Thyroid gland (tissue), 4 donors: ENCODE data around the gene GSN. TPM values are rescaled to one million over a fixed set of nuclear protein-coding genes. Genes with fewer than 3 reads are reported as not detected.
A peak's percentile ranks its signal among the peaks of the same experiment; 100 is the strongest.

Source experiments
- DNase-seq, 2 donors: peaks; one replicate each; pipeline ENCODE4 v3.0.0-alpha.2; 2019
- H3K27ac ChIP-seq, 3 donors: fragments of 200-600 bp; sonication (generic); 1 replicate in 2 of 3; 2 replicates in 1 of 3; pipeline ENCODE4 v1.5.1; 2016 to 2019; ENCODE audit warnings: mild to moderate bottlenecking in 1 of 3, moderate library complexity in 1 of 3
- H3K27me3 ChIP-seq: fragments of 200-600 bp; sonication (generic); one replicate; pipeline ENCODE4 v1.5.1; 2019
- H3K36me3 ChIP-seq, 2 donors: fragments of 200-600 bp; sonication (generic); one replicate each; pipeline ENCODE4 v1.5.1; 2016 to 2019
- H3K4me1 ChIP-seq, 2 donors: fragments of 200-600 bp; sonication (generic); one replicate each; pipeline ENCODE4 v1.5.1; 2017 to 2019
- H3K4me3 ChIP-seq, 3 donors: fragments of 200-600 bp; sonication (generic); replicated peaks in 1 of 3; 1 replicate in 2 of 3; 2 replicates in 1 of 3; pipeline ENCODE4 v1.5.1; 2016; ENCODE audit warnings: mild to moderate bottlenecking in 1 of 3
- H3K9me3 ChIP-seq: fragments of 200-600 bp; sonication (generic); one replicate; pipeline ENCODE4 v1.5.1; 2017
- POLR2A ChIP-seq, 2 donors: fragments of 450-650 bp; IDR thresholded peaks; one replicate each; pipeline ENCODE4 v1.6.1; 2017; ENCODE audit warnings: antibody characterized with exemption in 2 of 2, mild to moderate bottlenecking in 2 of 2, moderate library complexity in 1 of 2
- WGBS, 2 donors: methylation state at CpG; one replicate each; pipeline ENCODE4 v1.1.5; 2017; 5-methylcytosine and 5-hydroxymethylcytosine counted together
- intact Hi-C: fragments of 100-400 bp; cut with DNase I; formaldehyde crosslinking; loops from one replicate; pipeline ENCODE4 v1.15.1; 2023
- total RNA-seq, 4 donors: library from RNA; depleted of rRNA; stranded (reverse); fragments of >200 nt; gene quantifications; one replicate each; pipeline ENCODE4 v1.2.3, GENCODE V29; 2016
- TF ChIP-seq, protein P1 (sequence below), 6 experiments: fragments of 200-600 bp in 3 of 6; fragments of 450-650 bp in 3 of 6; sonication (generic) in 3 of 6; IDR thresholded peaks; one replicate each; pipeline ENCODE4 v1.5.1; 2016 to 2019; ENCODE audit warnings: antibody characterized with exemption in 6 of 6, mild to moderate bottlenecking in 2 of 6, inconsistent platforms in 1 of 6, moderate library complexity in 1 of 6

Gene GSN
- total RNA-seq, 4 donors from 2014 or later, result 1,151 to 1,624 (median 1,443) TPM

DNA sequence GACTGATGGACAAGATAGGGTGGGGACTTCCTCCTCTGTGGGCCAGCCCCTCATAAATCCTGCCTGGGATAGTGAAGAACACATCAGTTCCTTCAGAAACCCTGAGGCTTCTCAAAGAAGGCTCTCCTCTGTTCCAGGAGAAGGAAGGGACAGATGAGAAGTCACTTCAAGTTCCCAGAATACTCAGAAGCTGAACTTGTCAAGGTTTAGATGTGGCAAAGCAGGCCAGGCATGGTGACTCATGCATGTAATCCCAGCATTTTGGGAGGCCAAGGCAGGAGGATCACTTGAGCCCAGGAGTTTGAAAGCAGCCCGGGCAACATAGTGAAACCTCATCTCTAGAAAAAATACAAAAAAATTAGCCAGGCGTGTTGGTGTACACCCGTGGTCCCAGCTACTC is 63.6 kb downstream of the GSN start:
- no peaks in the 10 kb centered on the region for H3K27me3 ChIP-seq
- TF ChIP-seq, protein P1, sequence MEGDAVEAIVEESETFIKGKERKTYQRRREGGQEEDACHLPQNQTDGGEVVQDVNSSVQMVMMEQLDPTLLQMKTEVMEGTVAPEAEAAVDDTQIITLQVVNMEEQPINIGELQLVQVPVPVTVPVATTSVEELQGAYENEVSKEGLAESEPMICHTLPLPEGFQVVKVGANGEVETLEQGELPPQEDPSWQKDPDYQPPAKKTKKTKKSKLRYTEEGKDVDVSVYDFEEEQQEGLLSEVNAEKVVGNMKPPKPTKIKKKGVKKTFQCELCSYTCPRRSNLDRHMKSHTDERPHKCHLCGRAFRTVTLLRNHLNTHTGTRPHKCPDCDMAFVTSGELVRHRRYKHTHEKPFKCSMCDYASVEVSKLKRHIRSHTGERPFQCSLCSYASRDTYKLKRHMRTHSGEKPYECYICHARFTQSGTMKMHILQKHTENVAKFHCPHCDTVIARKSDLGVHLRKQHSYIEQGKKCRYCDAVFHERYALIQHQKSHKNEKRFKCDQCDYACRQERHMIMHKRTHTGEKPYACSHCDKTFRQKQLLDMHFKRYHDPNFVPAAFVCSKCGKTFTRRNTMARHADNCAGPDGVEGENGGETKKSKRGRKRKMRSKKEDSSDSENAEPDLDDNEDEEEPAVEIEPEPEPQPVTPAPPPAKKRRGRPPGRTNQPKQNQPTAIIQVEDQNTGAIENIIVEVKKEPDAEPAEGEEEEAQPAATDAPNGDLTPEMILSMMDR (IDR thresholded peaks at IDR 0.05), result no peak
- no peak for TF ChIP-seq POLR2A (IDR thresholded peaks at IDR 0.05)
- no peak overlapping the region for H3K4me3 ChIP-seq
- H3K4me1 ChIP-seq, result peaks cover 0 to 9% of the 10 kb centered on the region in 2 donors
- H3K9me3 ChIP-seq, result no peaks in the 10 kb centered on the region
- no peak for DNase-seq
- H3K27ac ChIP-seq, result peak overlapping the region in 2 of 3 donors; percentile 6 to 57
- intact Hi-C loops, result no loop called here
- peaks cover 47 to 60% of the 10 kb centered on the region in 2 donors for H3K36me3 ChIP-seq
- WGBS, 2 donors, result 79 to 90% methylated on average over 3 of the region's 3 CpGs

DNA sequence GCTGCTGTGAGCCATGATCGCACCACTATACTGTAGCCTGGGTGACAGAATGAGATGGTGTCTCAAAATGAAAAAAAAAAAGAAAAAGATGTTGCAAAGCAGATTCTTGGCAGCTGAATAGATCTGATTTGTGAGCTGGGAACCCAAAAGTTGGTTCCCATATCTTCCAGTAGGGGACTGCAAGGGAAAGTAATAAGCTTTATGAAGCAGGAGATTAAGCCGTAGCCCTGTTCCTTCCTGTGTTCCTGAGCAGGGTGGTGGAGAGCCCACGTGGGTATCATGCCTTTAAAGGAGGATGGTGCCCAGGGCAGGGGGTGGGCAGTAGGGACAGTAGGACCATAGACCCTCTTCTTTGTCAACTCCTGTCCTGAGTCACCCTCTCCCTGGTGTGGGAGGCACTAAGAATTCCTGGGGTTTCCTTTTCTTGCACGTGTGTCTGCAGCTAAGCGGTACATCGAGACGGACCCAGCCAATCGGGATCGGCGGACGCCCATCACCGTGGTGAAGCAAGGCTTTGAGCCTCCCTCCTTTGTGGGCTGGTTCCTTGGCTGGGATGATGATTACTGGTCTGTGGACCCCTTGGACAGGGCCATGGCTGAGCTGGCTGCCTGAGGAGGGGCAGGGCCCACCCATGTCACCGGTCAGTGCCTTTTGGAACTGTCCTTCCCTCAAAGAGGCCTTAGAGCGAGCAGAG is 64.2 kb downstream of the GSN start:
- intact Hi-C loops, result no loop called here
- WGBS, 2 donors, result 74 to 77% methylated on average over 14 of the region's 14 CpGs
- H3K27me3 ChIP-seq, result no peaks in the 10 kb centered on the region
- TF ChIP-seq, protein P1 (IDR thresholded peaks at IDR 0.05), result peak in 1 of 6 experiments; percentile 10
- no peak for TF ChIP-seq POLR2A (IDR thresholded peaks at IDR 0.05)
- peaks cover 41 to 55% of the 10 kb centered on the region in 2 donors for H3K36me3 ChIP-seq
- no peak overlapping the region for H3K4me3 ChIP-seq
- DNase-seq, result no peak
- H3K27ac ChIP-seq, result peak overlapping the region in 2 of 3 donors; percentile 6 to 57
- H3K9me3 ChIP-seq, result no peaks in the 10 kb centered on the region
- H3K4me1 ChIP-seq, result peaks cover 0 to 3% of the 10 kb centered on the region in 2 donors

DNA sequence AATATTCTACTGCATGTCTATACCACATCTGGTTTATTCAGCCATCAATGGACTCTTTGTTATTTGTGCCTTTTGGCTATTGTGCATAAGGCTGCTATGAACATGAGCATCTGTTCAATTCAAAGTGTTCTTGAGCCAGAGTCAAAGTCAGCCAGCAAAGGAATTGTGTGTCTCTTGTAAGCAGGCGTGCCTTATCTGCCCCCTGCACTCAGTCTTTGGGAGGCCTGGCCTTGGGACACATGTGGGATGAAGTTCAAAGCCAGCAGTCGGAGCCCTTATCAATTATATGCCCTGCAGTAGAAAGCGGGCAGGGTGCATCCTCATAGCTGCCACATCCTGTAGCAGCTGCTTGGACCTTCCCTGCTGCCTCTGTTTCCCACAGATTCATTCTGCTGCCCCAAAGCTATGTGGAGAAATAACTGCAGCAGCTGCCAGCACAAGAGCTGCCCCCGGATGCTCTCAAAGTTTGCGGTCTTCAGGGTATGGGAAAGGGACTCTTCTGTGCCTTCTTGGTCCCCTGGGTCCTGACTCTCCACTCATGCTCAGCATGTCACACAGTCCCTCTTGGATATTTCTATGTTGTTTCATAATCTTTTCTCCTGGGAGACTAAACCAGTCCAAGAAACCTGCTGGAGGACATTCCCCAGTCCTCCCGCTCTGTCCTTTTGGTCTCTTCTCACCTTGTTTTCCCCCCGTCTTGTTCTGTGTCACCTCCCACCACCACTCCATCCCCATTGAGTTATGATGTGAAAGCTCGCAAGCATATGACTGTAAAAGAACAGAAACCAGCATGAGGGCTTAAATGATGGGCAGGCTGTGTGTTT is 66.2 kb downstream of the GSN start:
- peaks cover 32 to 37% of the 10 kb centered on the region in 2 donors for H3K36me3 ChIP-seq
- no peak overlapping the region for H3K4me3 ChIP-seq
- no peak for DNase-seq
- 80 to 85% methylated on average over 8 of the region's 8 CpGs for WGBS, 2 donors
- no peaks in the 10 kb centered on the region for H3K4me1 ChIP-seq
- no peaks in the 10 kb centered on the region for H3K27me3 ChIP-seq
- intact Hi-C loops, result no loop called here
- H3K9me3 ChIP-seq, result no peaks in the 10 kb centered on the region
- peak overlapping the region in 2 of 3 donors; percentile 39 to 51 for H3K27ac ChIP-seq
- TF ChIP-seq, protein P1 (IDR thresholded peaks at IDR 0.05), result no peak
- no peak for TF ChIP-seq POLR2A (IDR thresholded peaks at IDR 0.05)

- H3K27me3 ChIP-seq, result no peaks in the 10 kb centered on the region
- H3K27ac ChIP-seq, result no peak overlapping the region
- no peaks in the 10 kb centered on the region for H3K4me1 ChIP-seq
- 83 to 90% methylated on average over 4 of the region's 4 CpGs for WGBS, 2 donors
- no peak for DNase-seq
- TF ChIP-seq POLR2A (IDR thresholded peaks at IDR 0.05), result no peak
- TF ChIP-seq, protein P1 (IDR thresholded peaks at IDR 0.05), result no peak
- no peaks in the 10 kb centered on the region for H3K9me3 ChIP-seq
- H3K36me3 ChIP-seq, result peaks cover 11 to 15% of the 10 kb centered on the region in 2 donors
- no peak overlapping the region for H3K4me3 ChIP-seq
- intact Hi-C loops, result no loop called here
Measured at GRCh38 chr9:121336665-121337064, 68.7 kb downstream of the GSN start.

GRCh38 chr9:121339437-121339836 is 71.5 kb downstream of the GSN start:
- intact Hi-C loops, result no loop called here
- H3K9me3 ChIP-seq, result no peaks in the 10 kb centered on the region
- TF ChIP-seq POLR2A (IDR thresholded peaks at IDR 0.05), result no peak
- no peak overlapping the region for H3K4me3 ChIP-seq
- DNase-seq, result no peak
- H3K36me3 ChIP-seq, result peaks cover 3 to 11% of the 10 kb centered on the region in 2 donors
- H3K4me1 ChIP-seq, result no peaks in the 10 kb centered on the region
- no peaks in the 10 kb centered on the region for H3K27me3 ChIP-seq
- 80 to 83% methylated on average over 2 of the region's 2 CpGs for WGBS, 2 donors
- no peak overlapping the region for H3K27ac ChIP-seq
